Neural progenitor cell (in vitro differentiated cells): Measurements from ENCODE around the gene AWAT1. TPM values are rescaled to one million over a fixed set of nuclear protein-coding genes. Genes with fewer than 3 reads are reported as not detected.

ENCODE experiments used
- DNase-seq: peaks from one replicate; pipeline ENCODE4 v3.0.0-alpha.2; 2016; ENCODE audit warnings: low spot score
- H2AFZ ChIP-seq: fragments of 200-600 bp; sonication (generic); replicated peaks from 2 replicates; pipeline ENCODE4 v1.6.1; 2016; ENCODE audit warnings: antibody characterized with exemption
- H3F3A ChIP-seq: fragments of 200-600 bp; sonication (generic); 2 replicates; pipeline ENCODE4 v1.6.1; 2016; ENCODE audit warnings: antibody characterized with exemption, low read depth
- H3K27ac ChIP-seq: fragments of 200-600 bp; sonication (generic); 2 replicates; pipeline ENCODE4 v1.5.1; 2016; ENCODE audit warnings: mild to moderate bottlenecking
- H3K27me3 ChIP-seq: fragments of 200-600 bp; sonication (generic); 2 replicates; pipeline ENCODE4 v1.6.1; 2016; ENCODE audit warnings: mild to moderate bottlenecking, moderate library complexity
- H3K36me3 ChIP-seq: fragments of 200-600 bp; sonication (generic); 2 replicates; pipeline ENCODE4 v1.5.1; 2016
- H3K4me1 ChIP-seq: fragments of 200-600 bp; sonication (generic); 2 replicates; pipeline ENCODE4 v1.6.1; 2016; ENCODE audit warnings: mixed run types
- H3K4me2 ChIP-seq: fragments of 200-600 bp; sonication (generic); 2 replicates; pipeline ENCODE4 v1.6.1; 2016
- H3K4me3 ChIP-seq: fragments of 200-600 bp; sonication (generic); 2 replicates; pipeline ENCODE4 v1.5.1; 2016
- H3K79me2 ChIP-seq: fragments of 200-600 bp; sonication (generic); 2 replicates; pipeline ENCODE4 v1.6.1; 2016; ENCODE audit warnings: low read depth
- H3K9ac ChIP-seq: fragments of 200-600 bp; sonication (generic); 2 replicates; pipeline ENCODE4 v1.6.1; 2016
- H3K9me3 ChIP-seq: fragments of 200-600 bp; sonication (generic); 2 replicates; pipeline ENCODE4 v1.5.1; 2016; ENCODE audit warnings: low read depth
- H4K20me1 ChIP-seq: fragments of 200-600 bp; sonication (generic); 2 replicates; pipeline ENCODE4 v1.6.1; 2016; ENCODE audit warnings: low read depth
- H3K27ac Mint-ChIP-seq: 3 replicates; pipeline ENCODE4 v1.8.0; 2021; ENCODE audit warnings: mixed read lengths
- H3K27me3 Mint-ChIP-seq: 2 replicates; pipeline ENCODE4 v1.8.0; 2022; ENCODE audit warnings: low read depth, mild to moderate bottlenecking, inconsistent platforms, moderate library complexity, mixed read lengths; ENCODE audit not compliant: insufficient read depth
- H3K36me3 Mint-ChIP-seq: 3 replicates; pipeline ENCODE4 v1.8.0; 2021; ENCODE audit warnings: mixed read lengths
- H3K4me1 Mint-ChIP-seq: 3 replicates; pipeline ENCODE4 v1.8.0; 2021; ENCODE audit warnings: mixed read lengths
- H3K4me3 Mint-ChIP-seq: 3 replicates; pipeline ENCODE4 v1.8.0; 2021; ENCODE audit warnings: mild to moderate bottlenecking, moderate library complexity, mixed read lengths
- H3K9me3 Mint-ChIP-seq: 3 replicates; pipeline ENCODE4 v1.8.0; 2020; ENCODE audit warnings: mixed read lengths
- EZH2 ChIP-seq: fragments of 200-600 bp; sonication (generic); IDR thresholded peaks from 2 replicates; pipeline ENCODE4 v1.6.1; 2017; ENCODE audit warnings: antibody characterized with exemption, mild to moderate bottlenecking, moderate library complexity
- EZH2phosphoT487 ChIP-seq: fragments of 200-600 bp; sonication (generic); IDR thresholded peaks from 2 replicates; pipeline ENCODE4 v1.6.1; 2017; ENCODE audit warnings: antibody characterized with exemption
- total RNA-seq: library from RNA; depleted of rRNA; stranded (reverse); fragments of >200 nt; gene quantifications from 2 replicates; pipeline ENCODE4 v1.2.3, GENCODE V29; 2015; ENCODE audit warnings: low replicate concordance
- TF ChIP-seq, protein P1 (sequence below): fragments of 200-600 bp; sonication (generic); IDR thresholded peaks from 2 replicates; pipeline ENCODE4 v1.5.1; 2017; ENCODE audit warnings: antibody characterized with exemption, mild to moderate bottlenecking

The AWAT1 gene
- total RNA-seq, 1 donor from 2014 or later = not detected

DNA sequence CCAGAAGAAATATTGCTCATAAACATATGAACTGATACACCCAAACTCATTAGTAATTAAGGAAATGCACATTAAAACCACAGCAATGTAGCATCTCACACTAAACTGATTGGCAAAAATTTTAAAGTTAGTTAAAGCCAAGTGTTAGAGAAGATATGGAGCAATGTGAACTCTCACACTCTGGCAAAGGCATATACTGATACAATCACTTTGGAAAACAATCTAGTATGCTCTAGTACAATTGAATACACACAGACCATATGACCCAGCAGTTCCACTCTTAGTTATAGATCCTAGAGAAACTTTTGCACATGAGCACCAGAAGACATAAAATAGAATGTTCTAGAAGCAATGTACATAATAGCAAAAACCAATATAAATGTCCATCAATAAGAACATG is 8.4 kb upstream of the AWAT1 start:
- Mint-ChIP-seq H3K27me3 (peaks cover 2% of the 10 kb centered on the region), H3K36me3 (no peaks in the 10 kb centered on the region), H3K9me3 (no peaks in the 10 kb centered on the region), H3K27ac (no peak overlapping the region), H3K4me3 (no peak overlapping the region), H3K4me1 (no peaks in the 10 kb centered on the region)
- no peak overlapping the region for H3K4me3 ChIP-seq
- H3K4me1 ChIP-seq = no peaks in the 10 kb centered on the region
- TF ChIP-seq EZH2 = no peak
- TF ChIP-seq, protein P1, sequence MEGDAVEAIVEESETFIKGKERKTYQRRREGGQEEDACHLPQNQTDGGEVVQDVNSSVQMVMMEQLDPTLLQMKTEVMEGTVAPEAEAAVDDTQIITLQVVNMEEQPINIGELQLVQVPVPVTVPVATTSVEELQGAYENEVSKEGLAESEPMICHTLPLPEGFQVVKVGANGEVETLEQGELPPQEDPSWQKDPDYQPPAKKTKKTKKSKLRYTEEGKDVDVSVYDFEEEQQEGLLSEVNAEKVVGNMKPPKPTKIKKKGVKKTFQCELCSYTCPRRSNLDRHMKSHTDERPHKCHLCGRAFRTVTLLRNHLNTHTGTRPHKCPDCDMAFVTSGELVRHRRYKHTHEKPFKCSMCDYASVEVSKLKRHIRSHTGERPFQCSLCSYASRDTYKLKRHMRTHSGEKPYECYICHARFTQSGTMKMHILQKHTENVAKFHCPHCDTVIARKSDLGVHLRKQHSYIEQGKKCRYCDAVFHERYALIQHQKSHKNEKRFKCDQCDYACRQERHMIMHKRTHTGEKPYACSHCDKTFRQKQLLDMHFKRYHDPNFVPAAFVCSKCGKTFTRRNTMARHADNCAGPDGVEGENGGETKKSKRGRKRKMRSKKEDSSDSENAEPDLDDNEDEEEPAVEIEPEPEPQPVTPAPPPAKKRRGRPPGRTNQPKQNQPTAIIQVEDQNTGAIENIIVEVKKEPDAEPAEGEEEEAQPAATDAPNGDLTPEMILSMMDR = no peak
- TF ChIP-seq EZH2phosphoT487 = no peak
- DNase-seq = no peak
- H3K27me3 ChIP-seq = no peaks in the 10 kb centered on the region
- H4K20me1 ChIP-seq = no peaks in the 10 kb centered on the region
- H2AFZ ChIP-seq = no peak overlapping the region
- no peaks in the 10 kb centered on the region for H3F3A ChIP-seq
- H3K79me2 ChIP-seq = no peaks in the 10 kb centered on the region
- H3K9ac ChIP-seq = no peak overlapping the region
- H3K36me3 ChIP-seq = no peaks in the 10 kb centered on the region
- no peaks in the 10 kb centered on the region for H3K9me3 ChIP-seq
- H3K27ac ChIP-seq = no peak overlapping the region
- H3K4me2 ChIP-seq = no peak overlapping the region

DNA sequence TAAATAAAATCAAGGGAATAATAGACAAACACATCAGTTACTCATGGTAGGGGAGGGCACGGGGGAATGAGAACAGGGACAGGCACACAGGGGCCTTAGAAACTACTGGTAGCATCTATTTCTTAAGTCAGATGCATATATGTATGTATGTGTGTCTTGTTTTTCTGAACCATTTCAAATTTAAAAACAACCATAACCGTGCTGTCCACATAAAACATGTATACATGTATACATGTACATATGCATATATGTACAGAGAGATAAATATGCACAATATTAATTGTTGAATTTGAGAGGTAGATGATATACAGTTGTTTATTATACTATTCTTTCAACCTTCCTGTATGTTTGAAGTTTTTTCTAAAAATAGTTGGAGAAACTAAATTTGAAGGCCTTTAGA is 7.8 kb upstream of the AWAT1 start:
- Histone ChIP-seq H3K4me1 (no peaks in the 10 kb centered on the region), H3K4me3 (no peak overlapping the region), H3F3A (no peaks in the 10 kb centered on the region), H3K36me3 (no peaks in the 10 kb centered on the region), H3K9ac (no peak overlapping the region), H3K27ac (no peak overlapping the region), H3K79me2 (no peaks in the 10 kb centered on the region), H3K27me3 (no peaks in the 10 kb centered on the region), H2AFZ (no peak overlapping the region), H3K4me2 (no peak overlapping the region), H4K20me1 (no peaks in the 10 kb centered on the region), H3K9me3 (no peaks in the 10 kb centered on the region)
- no peaks in the 10 kb centered on the region for H3K9me3 Mint-ChIP-seq
- H3K36me3 Mint-ChIP-seq = no peaks in the 10 kb centered on the region
- H3K4me1 Mint-ChIP-seq = no peaks in the 10 kb centered on the region
- no peak for DNase-seq
- no peaks in the 10 kb centered on the region for H3K27me3 Mint-ChIP-seq
- H3K4me3 Mint-ChIP-seq = no peak overlapping the region
- no peak overlapping the region for H3K27ac Mint-ChIP-seq
- TF ChIP-seq EZH2phosphoT487 = no peak
- TF ChIP-seq EZH2 = no peak
- TF ChIP-seq, protein P1 = no peak

DNA sequence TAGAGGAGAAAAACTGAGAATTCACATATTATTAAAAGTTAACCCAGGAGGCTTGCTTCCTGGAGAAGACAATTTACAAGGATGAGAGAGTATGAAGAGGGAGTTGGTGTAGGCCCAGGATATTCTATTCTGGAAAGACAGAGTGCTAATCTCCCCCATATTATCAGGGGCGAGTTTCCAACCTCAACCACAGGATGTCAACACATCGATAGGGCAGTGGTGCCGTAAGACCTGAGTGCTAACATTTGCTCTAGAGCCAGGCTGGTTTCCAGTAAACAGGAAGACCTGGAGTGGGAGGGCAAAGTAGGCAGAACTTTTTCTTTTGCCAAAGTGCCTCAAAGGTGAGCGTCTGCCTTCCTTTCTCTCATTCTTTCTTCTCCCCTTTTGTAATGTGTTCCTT is 2.8 kb upstream of the AWAT1 start:
- no peaks in the 10 kb centered on the region for H3K4me1 ChIP-seq
- H3K27me3 ChIP-seq = no peaks in the 10 kb centered on the region
- H3K79me2 ChIP-seq = no peaks in the 10 kb centered on the region
- TF ChIP-seq EZH2 = no peak
- TF ChIP-seq, protein P1 = no peak
- no peak for TF ChIP-seq EZH2phosphoT487
- DNase-seq = no peak
- H3K27me3 Mint-ChIP-seq = no peaks in the 10 kb centered on the region
- no peaks in the 10 kb centered on the region for H3K36me3 Mint-ChIP-seq
- H3F3A ChIP-seq = no peaks in the 10 kb centered on the region
- H3K4me3 Mint-ChIP-seq = no peak overlapping the region
- H3K9ac ChIP-seq = no peak overlapping the region
- H3K27ac Mint-ChIP-seq = no peak overlapping the region
- H3K9me3 Mint-ChIP-seq = no peaks in the 10 kb centered on the region
- no peak overlapping the region for H3K4me2 ChIP-seq
- H3K36me3 ChIP-seq = no peaks in the 10 kb centered on the region
- H3K27ac ChIP-seq = no peak overlapping the region
- H3K9me3 ChIP-seq = no peaks in the 10 kb centered on the region
- H3K4me1 Mint-ChIP-seq = no peaks in the 10 kb centered on the region
- H3K4me3 ChIP-seq = no peak overlapping the region
- H4K20me1 ChIP-seq = no peaks in the 10 kb centered on the region
- H2AFZ ChIP-seq = no peak overlapping the region

DNA sequence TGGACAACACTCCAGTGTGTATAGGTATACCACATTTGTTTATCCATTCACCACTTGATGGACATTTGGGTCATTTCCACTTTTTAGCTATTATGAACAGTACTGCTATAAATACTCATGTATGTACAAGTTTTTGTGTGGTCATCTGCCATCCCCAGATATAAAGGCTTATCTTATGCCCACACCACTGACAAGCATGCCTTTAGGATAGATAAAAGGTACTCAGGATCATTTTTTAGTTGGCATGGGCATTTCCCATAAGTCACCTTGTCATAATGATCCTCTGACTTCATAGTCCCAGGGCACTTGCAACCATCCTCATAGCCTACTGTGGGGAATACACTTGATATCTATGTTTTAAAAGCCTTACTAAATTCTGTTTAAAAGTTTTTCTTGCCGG is 6.3 kb downstream of the AWAT1 start:
- Mint-ChIP-seq H3K9me3 (peaks cover 4% of the 10 kb centered on the region), H3K27ac (no peak overlapping the region)

More for the DNA sequence above, 6.3 kb downstream of the AWAT1 start:
- DNase-seq = no peak
- Histone ChIP-seq H3K9me3 (no peaks in the 10 kb centered on the region), H3F3A (no peaks in the 10 kb centered on the region), H3K4me3 (no peak overlapping the region), H3K27me3 (no peaks in the 10 kb centered on the region), H4K20me1 (no peaks in the 10 kb centered on the region), H3K36me3 (no peaks in the 10 kb centered on the region), H3K9ac (no peak overlapping the region), H3K4me1 (no peaks in the 10 kb centered on the region), H3K79me2 (no peaks in the 10 kb centered on the region), H2AFZ (no peak overlapping the region), H3K4me2 (no peak overlapping the region), H3K27ac (no peak overlapping the region)
- no peaks in the 10 kb centered on the region for H3K4me1 Mint-ChIP-seq
- no peak overlapping the region for H3K4me3 Mint-ChIP-seq
- H3K27me3 Mint-ChIP-seq = peaks cover 6% of the 10 kb centered on the region
- TF ChIP-seq EZH2phosphoT487 (no peak), EZH2 (no peak)
- TF ChIP-seq, protein P1 = no peak
- no peaks in the 10 kb centered on the region for H3K36me3 Mint-ChIP-seq
